SH-SY5Y (cell line): ENCODE results near the gene BFSP2.

ENCODE experiments used
- GATA2 ChIP-seq: IDR thresholded peaks from 2 replicates; pipeline ENCODE4 v1.6.1; 2011; ENCODE audit warnings: mild to moderate bottlenecking, low read depth, low read length
- GATA3 ChIP-seq: IDR thresholded peaks from 2 replicates; pipeline ENCODE4 v1.6.1; 2011; ENCODE audit warnings: low read depth, mild to moderate bottlenecking, low read length, moderate library complexity

GRCh38 chr3:133514418-133514817, 114.6 kb downstream of the BFSP2 start:
- TF ChIP-seq GATA2 = no peak
- no peak for TF ChIP-seq GATA3
